NCI-H82 treated with DMSO at 0.1 percent for 48 hours (cell line): ENCODE results near the gene ARAP1.

Experiments
- DNase-seq: peaks from one replicate; lab custom pipeline; 2025; ENCODE audit not compliant: unreplicated experiment; lab: John Stamatoyannopoulos, UW

Gene ARAP1

DNA sequence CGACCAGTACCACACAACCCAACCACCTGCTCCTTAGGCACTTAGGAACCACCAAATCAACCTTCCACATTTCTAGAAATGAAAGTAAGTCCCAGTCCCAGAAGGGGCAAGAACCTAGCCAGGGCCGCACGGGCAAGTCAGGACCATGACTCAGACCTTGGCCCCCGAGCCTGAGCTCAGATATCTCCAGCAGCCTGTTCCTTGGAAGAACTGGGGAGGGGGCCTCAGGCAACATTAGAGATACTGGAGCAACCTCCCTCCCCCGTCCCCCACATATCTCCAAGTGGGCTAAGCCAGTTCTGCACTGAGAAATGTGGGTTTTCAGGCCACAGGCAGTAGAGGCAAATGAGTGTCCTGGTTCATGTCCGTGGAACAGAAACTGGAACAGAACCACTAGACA lies 7.7 kb downstream of the ARAP1 start:
- no peak for DNase-seq

DNA sequence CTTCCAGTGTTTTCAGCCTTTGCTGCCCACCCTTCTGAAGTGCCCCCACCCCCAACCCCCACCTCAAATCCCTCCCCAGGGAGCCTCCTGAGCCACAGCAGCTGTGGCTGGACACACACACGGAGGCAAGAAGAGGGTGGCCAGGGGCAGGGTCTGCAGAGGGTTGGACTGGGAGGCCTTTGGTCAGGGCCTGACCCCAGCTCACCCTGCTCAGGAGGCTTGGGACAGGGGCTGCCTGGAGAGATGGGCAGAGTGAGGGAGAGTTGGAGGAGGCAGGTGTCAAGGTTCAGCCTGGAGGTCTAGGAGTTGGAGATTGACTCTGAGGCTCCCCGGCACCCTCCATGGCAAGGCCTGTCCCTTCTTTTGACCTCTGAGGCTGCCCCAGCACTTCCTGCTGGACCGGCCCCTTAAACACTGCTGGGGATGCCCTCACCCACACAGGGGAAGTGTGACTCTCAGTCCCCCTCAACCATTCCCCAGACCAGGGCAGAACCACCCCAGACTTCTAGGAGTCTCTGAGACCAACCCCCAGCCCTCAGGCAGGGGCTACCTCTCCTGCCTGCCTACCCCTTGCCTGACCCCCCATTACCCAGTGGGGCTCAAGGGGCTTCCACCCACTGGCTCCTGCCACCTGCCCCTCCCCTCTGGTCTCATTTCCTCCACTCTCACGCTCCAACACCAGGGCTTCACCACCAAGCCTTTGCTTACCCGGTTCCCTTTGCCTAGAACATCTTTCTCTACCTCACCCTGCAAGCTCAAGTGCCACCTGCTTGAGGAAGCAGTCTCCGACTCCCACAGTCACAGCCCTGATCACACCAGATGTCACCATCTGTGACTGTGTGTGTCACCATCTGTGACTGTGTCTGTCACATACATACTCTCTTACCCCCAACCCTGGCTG lies 8.6 kb downstream of the ARAP1 start:
- peak; percentile 74 for DNase-seq

DNA sequence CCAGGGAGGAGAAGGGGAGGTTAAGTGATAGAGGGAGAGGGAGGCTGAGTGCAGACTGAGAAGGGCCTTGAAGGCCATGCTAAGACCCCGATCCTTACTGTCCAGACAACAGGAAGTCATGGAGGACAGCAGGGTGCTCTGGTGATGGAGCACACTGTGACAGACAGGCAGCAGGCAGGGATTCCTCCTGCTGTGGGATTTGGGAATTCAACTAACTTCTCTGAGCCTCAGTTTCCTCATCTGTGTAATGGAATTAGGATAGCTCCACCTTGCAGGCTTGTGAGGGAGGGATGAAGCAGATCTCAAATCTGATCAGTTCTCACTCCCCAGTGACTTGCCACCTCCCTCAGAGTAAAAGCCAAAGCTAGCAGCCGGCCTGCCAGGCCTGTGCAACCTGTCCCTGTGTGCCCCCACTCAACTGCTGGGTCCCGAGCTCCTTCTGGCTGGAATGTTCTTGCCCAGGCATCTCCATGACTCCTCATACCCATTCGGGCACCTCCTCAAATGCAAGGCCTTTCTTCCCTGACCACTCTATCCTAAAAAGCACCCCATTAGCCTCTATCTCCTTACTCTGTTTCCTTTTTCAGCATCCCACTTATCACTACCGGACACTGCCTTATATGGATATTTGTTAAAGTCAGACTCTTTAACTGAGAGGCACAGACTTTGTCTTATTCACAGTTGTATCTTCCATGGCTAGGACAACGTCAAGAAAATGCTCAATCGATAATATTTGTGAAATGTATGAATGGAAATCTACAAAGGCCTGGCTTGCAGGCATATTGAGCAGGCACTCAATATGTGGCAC lies 9.5 kb downstream of the ARAP1 start:
- DNase-seq = no peak

DNA sequence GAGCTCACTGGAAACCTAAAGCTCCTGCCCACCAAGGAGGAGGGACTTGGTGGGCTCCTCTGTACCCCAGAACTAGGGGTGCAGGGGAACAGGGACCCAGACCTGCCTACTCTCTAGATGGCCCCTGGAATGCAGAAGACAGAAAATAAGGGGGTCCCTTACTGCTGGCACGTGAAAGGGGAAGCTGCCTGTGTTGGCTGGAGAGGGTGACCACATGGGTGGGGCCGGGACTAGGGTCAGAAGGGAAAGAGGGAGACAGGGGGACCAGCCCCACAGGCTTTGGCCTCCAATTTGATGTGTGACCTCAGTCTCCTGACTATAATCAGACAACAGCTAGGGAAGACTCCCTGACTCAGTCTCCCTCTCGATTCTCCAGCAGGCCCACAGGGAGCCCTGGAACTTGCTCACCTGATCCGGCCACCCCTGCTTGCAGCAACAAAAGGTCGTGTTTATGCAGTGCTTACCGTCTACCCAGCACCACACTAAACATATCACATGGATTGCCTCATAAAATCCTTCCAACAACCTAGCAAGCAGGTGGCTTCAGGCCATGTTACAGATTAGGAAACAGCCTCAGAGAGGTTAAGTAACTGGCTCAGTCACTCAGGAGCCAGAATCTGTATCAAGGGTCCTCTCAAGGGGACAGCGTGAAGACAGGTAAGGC lies 10.2 kb downstream of the ARAP1 start:
- DNase-seq = no peak

DNA sequence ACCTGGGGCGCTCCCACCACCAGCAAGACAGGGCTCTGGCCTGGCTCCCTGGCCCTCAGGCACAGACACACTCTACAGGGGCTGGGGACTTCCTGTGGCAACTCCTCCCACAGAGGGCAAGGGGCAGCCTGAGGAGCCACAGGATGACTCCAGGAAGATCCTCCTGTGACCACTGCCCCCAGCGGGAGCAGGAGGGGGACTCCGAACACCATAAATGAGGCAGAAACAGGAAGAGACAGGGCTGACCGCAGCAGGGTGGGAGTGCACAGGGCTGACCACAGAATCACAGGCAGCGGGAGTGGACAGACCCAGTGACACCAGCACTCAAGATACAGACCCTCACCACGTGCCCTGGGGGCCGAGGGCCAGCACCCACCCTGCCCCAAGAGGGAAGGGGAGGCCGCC lies 10.8 kb downstream of the ARAP1 start:
- DNase-seq = no peak

GRCh38 chr11:72740562-72741428 lies 11.4 kb downstream of the ARAP1 start:
- DNase-seq = no peak

DNA sequence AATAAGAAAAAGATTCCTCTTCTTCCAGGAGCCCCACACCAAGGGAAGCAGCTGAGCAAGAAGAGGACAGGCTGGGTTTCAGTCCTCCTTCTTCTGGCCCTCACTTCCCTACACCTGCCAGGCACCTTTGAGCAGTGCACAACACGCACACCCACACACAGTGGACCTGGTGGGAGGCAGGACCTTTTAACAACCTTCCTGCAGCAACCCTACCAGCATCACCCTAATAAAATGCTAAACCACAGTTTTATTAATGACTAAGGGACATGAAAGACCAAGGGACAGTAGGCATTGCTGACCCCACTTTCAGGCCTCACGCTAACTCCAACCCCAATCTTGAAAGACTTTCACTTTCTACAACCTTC lies 12.2 kb downstream of the ARAP1 start:
- no peak for DNase-seq

- no peak for DNase-seq
Observed at GRCh38 chr11:72739240-72740059, 12.8 kb downstream of the ARAP1 start.

DNA sequence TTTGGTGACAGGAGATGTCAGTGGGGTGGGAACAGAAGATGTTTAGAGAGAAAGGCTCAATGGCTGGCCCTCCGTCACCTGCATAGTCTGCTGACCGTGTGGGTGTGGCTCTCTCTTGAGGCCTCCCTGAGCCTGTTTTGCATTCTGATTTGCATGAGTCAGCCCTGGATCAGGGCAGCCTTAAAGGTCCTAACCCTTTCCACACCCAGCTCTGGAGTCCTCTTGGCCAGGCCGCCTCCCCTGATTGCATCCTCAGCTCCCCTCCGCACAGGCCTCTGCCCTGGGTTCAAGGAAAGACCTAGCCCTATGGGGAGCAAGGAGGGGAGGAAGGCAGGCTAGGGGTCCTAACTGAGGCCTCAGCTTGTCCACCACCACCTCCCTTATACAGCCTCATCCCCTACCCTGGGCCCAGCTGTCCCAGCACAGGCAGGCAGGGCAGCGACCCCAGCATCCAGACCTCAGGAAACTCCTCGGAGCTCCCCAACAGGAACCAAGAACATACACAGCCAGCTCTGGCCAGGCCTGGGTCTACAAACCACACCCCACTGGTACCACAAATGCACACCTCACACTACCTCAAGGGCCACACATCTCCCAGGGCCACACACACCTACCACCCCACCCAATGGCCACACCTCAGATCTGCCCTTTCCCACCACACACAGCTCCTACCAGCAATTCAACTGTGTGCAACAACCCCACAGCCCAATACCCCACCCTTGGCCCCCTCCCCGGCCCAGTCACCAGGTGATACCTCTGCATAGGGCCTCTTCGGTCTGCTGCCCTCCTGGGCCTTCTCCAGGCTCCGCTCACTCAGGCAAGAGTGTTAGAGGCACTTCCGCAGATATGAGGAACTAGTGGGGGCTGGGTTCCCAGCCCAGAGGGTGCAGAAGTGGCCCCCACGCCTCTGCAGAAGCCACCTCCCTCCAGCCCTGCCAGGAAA lies 13.7 kb downstream of the ARAP1 start:
- no peak for DNase-seq

DNA sequence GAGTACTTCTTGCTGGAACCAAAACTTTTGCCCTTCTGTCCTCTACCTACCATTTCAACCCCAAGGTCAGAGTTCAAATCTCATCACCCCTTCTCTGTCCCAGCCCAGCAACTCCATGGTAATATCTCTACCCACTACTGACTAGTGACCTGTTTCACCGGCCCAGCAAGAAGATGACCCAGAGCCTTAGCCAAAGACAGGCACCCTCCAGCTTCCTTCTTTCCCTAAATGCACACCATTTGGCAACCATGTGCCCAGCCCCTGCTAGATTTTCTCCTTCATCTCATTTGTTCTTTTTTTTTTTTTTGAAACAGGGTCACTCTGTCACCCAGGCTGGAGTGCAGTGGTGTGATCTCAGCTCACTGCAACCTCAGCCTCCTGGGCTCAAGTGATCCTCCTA lies 14.9 kb downstream of the ARAP1 start:
- DNase-seq = no peak

DNA sequence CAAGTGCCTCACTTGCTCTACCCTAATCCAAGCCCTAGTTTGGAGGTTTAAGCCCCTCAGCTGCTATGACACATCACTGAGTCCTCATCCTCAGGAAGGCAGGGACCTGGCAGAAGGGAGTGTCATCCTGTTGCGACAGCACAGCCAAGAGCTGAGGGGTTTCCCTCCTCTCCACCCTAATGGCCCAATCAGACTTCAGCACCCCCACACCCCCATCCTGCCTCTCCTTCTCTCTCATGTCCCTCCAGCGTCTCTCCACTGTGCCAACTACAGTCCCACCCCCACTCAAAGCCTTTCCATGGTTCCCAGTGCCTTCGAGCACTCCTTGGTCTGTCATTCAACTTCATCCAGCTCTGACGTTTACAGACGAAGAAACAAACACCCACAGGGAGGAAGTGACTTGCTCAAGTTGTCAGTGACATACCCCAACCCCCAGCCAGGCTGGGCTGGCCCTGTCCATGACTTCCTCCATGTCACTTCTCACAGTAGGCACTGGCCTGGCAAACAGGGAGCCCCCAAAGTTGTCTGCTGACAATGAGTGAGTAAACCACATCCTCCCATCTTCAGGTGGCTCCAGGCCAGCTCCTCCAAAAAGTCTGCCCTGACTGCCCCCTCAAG lies 15.6 kb downstream of the ARAP1 start:
- no peak for DNase-seq

- DNase-seq = no peak
Observed at GRCh38 chr11:72735495-72736027, 16.6 kb downstream of the ARAP1 start.

GRCh38 chr11:72732329-72732728 lies 19.9 kb downstream of the ARAP1 start:
- DNase-seq = no peak

DNA sequence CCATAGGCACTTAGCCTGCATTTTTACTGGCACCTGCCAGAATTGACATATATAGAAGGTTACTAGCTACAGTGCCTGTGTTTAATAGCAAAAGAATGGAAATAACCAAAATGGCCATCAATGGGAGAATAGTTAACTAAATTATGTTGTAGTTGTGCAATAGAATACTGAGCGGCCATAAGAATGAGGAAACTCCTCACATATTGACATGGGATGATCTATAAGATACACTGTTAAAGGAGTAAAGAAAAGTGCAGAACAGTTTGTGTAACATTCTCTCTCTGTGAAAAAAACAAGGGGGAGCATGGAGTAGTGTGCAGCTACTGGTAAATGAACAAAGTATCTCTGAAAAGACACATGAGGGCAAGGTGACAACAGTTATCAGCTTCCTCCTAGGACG lies 21.5 kb downstream of the ARAP1 start:
- DNase-seq = no peak

- DNase-seq = no peak
Observed at GRCh38 chr11:72730243-72730642, 22.0 kb downstream of the ARAP1 start.

- no peak for DNase-seq
Observed at GRCh38 chr11:72727521-72727920, 24.7 kb downstream of the ARAP1 start.

DNA sequence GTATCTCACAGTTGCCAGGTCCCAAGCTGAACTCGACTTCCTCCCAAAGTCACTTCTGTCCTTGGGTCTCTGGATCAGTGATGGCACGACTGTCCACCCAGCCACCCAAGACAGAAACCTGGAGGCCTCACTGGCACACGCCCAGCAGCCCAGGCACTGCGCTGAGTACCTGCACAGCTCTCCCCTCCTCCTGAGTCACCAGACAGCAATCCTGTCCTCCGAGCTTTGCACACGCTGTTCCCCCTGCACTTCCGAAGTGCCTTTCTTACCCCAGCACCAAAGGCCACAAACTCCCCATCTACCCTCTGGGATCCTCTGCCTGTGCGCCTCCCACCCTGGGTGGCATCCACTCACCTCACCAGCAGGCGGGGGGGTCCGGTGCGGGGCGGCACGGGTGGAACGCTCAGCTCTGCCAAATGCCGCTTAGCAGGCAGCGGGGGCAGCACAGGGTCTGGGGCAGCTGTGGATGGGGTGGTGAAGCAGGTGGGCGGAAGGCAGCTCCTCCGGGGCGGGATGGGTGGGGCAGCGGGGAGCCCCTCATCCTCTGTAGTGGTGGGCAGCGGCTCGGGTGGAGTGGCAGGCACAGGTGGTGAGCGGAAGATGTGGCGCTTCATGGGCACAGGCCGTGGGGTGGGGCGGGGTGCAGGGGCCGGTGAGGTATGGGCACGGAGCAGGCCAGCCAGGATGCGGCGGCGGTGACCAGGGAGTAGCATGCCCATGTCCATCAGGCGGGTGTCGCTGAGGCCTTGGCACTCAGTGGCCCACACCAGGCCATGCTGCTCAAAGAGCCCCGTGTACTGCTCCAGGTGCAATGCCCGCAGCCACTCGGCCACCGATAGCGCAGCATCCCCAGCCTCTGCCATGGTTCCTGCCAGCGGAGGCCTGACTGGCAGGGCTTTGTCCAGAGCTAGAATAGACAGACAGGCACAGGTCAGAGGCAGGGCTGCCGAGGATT lies 25.7 kb downstream of the ARAP1 start:
- DNase-seq = no peak
